Measurements from ENCODE around the gene ADCK1. TPM values are rescaled to one million over a fixed set of nuclear protein-coding genes. Genes with fewer than 3 reads are reported as not detected.

ADCK1 gene
- total and polyA plus RNA-seq, 9 of the 15 experiments (the other 6 are each of a cell fraction or from before 2014, with no cell fraction given) = 2.8 to 8.9 (median 4.3) TPM

DNA sequence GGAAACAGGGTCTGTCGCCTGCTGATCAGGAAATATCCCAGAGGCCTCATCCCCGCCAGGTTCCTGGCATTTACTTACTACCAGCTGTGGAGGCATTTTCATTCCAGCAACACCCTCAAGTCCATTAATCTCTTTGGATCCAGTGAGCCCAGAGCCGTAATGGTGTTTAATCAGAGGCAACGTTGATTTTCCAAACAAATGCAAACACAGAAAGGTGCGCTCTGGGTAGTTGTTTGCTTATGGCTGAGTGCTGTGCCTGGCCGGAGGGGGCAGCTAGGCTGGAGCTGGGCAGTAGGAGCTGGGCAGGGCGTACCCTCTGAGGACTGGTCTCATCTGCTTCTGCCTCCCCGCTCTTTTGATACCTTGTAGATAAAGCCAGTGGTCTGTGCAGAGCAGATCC is 110.6 kb downstream of the ADCK1 start (continued):
- TF ChIP-seq, protein P1, sequence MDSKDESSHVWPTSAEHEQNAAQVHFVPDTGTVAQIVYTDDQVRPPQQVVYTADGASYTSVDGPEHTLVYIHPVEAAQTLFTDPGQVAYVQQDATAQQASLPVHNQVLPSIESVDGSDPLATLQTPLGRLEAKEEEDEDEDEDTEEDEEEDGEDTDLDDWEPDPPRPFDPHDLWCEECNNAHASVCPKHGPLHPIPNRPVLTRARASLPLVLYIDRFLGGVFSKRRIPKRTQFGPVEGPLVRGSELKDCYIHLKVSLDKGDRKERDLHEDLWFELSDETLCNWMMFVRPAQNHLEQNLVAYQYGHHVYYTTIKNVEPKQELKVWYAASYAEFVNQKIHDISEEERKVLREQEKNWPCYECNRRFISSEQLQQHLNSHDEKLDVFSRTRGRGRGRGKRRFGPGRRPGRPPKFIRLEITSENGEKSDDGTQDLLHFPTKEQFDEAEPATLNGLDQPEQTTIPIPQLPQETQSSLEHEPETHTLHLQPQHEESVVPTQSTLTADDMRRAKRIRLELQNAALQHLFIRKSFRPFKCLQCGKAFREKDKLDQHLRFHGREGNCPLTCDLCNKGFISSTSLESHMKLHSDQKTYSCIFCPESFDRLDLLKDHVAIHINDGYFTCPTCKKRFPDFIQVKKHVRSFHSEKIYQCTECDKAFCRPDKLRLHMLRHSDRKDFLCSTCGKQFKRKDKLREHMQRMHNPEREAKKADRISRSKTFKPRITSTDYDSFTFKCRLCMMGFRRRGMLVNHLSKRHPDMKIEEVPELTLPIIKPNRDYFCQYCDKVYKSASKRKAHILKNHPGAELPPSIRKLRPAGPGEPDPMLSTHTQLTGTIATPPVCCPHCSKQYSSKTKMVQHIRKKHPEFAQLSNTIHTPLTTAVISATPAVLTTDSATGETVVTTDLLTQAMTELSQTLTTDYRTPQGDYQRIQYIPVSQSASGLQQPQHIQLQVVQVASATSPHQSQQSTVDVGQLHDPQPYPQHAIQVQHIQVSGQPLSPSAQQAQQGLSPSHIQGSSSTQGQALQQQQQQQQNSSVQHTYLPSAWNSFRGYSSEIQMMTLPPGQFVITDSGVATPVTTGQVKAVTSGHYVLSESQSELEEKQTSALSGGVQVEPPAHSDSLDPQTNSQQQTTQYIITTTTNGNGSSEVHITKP (IDR thresholded peaks at IDR 0.05; ENCODE audit: partially characterized antibody) = no peak

DNA sequence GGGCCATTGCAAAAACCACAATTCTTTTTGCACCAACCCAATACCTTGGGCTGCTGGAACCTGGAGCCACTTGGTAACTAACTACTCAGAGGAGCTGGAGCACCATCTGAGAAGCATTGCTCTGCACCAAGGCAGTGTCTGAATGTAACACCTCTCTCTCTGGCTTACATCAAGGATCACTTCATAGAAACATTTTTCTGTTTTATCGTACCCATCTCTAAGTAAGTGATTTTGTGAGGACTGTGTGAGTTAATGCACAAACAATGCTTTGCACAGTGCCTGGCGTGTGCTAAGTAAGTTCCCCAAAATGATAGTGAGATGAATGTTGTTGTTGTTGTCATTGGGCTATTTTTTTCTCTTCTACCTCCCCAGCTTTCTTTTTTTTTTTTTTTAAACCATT is 111.4 kb downstream of the ADCK1 start:
- H3K9me3 ChIP-seq (replicated peaks; ENCODE audit: control insufficient read depth, insufficient read depth, low read depth, low read length) = no peaks in the 10 kb centered on the region
- no peaks in the 10 kb centered on the region for H3K9me1 ChIP-seq (ENCODE audit: control insufficient read depth, insufficient read depth, low read length)
- no peaks in the 10 kb centered on the region for H4K20me1 ChIP-seq (replicated peaks; ENCODE audit: control insufficient read depth, insufficient read depth, low read length)
- 50% methylated on average over 2 of the region's 2 CpGs for WGBS (ENCODE audit: insufficient coverage, low coverage, missing lambda C conversion rate)
- no TSS peak for BruUV-seq (replicated peaks)
- peaks cover 34 to 44% of the 10 kb centered on the region in 2 experiments; a peak in 4 of 5 replicates for H3K4me1 ChIP-seq (replicated peaks in 1 of 2; ENCODE audit: control insufficient read depth in 2 of 2, insufficient read depth in 2 of 2, low read length in 2 of 2)
- no peaks in the 10 kb centered on the region; the same call in 1 of the 3 replicates for H3K36me3 ChIP-seq (ENCODE audit: control insufficient read depth, insufficient read depth, low read length)
- TF ChIP-seq DIDO1 (tag; IDR thresholded peaks at IDR 0.05; ENCODE audit: low read depth) = no peak
- TF ChIP-seq SNRNP70 (optimal IDR thresholded peaks at IDR 0.05; ENCODE audit: low read depth, low read length) = no peak
- no peak for TF ChIP-seq POLR2B (IDR thresholded peaks at IDR 0.05; ENCODE audit: low read depth, partially characterized antibody)
- TF ChIP-seq LCOR (CRISPR knock-in tag; IDR thresholded peaks at IDR 0.05) = no peak
- TF ChIP-seq, protein P2, sequence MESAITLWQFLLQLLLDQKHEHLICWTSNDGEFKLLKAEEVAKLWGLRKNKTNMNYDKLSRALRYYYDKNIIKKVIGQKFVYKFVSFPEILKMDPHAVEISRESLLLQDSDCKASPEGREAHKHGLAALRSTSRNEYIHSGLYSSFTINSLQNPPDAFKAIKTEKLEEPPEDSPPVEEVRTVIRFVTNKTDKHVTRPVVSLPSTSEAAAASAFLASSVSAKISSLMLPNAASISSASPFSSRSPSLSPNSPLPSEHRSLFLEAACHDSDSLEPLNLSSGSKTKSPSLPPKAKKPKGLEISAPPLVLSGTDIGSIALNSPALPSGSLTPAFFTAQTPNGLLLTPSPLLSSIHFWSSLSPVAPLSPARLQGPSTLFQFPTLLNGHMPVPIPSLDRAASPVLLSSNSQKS (CRISPR knock-in tag; IDR thresholded peaks at IDR 0.05) = no peak
- no peak for TF ChIP-seq HNRNPL (IDR thresholded peaks at IDR 0.05; ENCODE audit: low read depth, low read length)
- TF ChIP-seq, protein P3, sequence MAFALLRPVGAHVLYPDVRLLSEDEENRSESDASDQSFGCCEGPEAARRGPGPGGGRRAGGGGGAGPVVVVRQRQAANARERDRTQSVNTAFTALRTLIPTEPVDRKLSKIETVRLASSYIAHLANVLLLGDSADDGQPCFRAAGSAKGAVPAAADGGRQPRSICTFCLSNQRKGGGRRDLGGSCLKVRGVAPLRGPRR (CRISPR knock-in tag; IDR thresholded peaks at IDR 0.05) = no peak
- TF ChIP-seq RAD51 (IDR thresholded peaks at IDR 0.05; ENCODE audit: borderline replicate concordance, low read depth) = no peak
- TF ChIP-seq ZFPM2 (CRISPR knock-in tag; IDR thresholded peaks at IDR 0.05) = no peak
- TF ChIP-seq MXI1 (IDR thresholded peaks at IDR 0.05; ENCODE audit: low read depth, low read length) = no peak
- no peak for TF ChIP-seq ZC3H11A (IDR thresholded peaks at IDR 0.05; ENCODE audit: low read depth, low read length)
- no peak for TF ChIP-seq ZBED1 (IDR thresholded peaks at IDR 0.05)
- no peak for TF ChIP-seq CHCHD3 (CRISPR knock-in tag; IDR thresholded peaks at IDR 0.05)
- TF ChIP-seq MAZ (CRISPR knock-in tag; conservative IDR thresholded peaks at IDR 0.05 in 1 of 2, IDR thresholded peaks at IDR 0.05 in 1 of 2) = no peak
- no peak for TF ChIP-seq ZNF696 (CRISPR knock-in tag; conservative IDR thresholded peaks at IDR 0.05)
- TF ChIP-seq ELF4 (CRISPR knock-in tag; IDR thresholded peaks at IDR 0.05) = no peak
- TF ChIP-seq SOX6 (IDR thresholded peaks at IDR 0.05) = no peak
- TF ChIP-seq PTTG1 (tag; IDR thresholded peaks at IDR 0.05; ENCODE audit: low read depth) = no peak
- ATAC-seq (no peak), FAIRE-seq (no peak), DNase-seq (ENCODE audit: extremely low read depth in 1 of 4, low spot score in 3 of 4) (no peak)
- in situ Hi-C loops (cut with MboI) (no loop called here), intact Hi-C loops (cut with micrococcal nuclease) (no loop called here)
- H3K27me3 ChIP-seq (ENCODE audit: control insufficient read depth in 2 of 2, insufficient read depth in 2 of 2, low read length in 2 of 2) = no peaks in the 10 kb centered on the region
- no peak overlapping the region for H3K4me3 ChIP-seq
- H3K79me2 ChIP-seq (ENCODE audit: control insufficient read depth, insufficient read depth, low read length) = no peaks in the 10 kb centered on the region
- H3K9ac ChIP-seq (ENCODE audit: insufficient read depth in 1 of 2, low read depth in 2 of 2, low read length in 2 of 2) = no peak overlapping the region
- H3K4me2 ChIP-seq (ENCODE audit: insufficient read depth, low read length) = no peak overlapping the region
- no peak overlapping the region for H3K27ac ChIP-seq (ENCODE audit: extremely low read depth, low read depth, low read length)
- CTCF ChIA-PET (ENCODE audit: low intra/inter-chr PET ratio) = no interaction called here
- POLR2A ChIA-PET = interaction anchor here (1.5 to 4.0 kb wide), 2 partner anchors 9 to 18 kb away, joined by 7 to 18 read pairs; no protein-coding TSS in a partner anchor
- H2AFZ ChIP-seq (ENCODE audit: low read depth, low read length) = no peak overlapping the region

All from K562 (cell line).